ENCODE results near the gene ATP11A. TPM values are rescaled to one million over a fixed set of nuclear protein-coding genes. Genes with fewer than 3 reads are reported as not detected.

Gene ATP11A
- total RNA-seq, 3 donors from 2014 or later: 22.1 to 27.2 (median 26.8) TPM

GRCh38 chr13:112657850-112658445 is 31.9 kb upstream of the ATP11A start:
- intact Hi-C loops (cut with DNase I; ENCODE audit: low total_unique reads): no loop called here
- H3K36me3 ChIP-seq: no peaks in the 10 kb centered on the region

GRCh38 chr13:112658808-112659207 is 31.0 kb upstream of the ATP11A start:
- Histone ChIP-seq H3K4me3 (no peak overlapping the region), H3K27me3 (no peaks in the 10 kb centered on the region), H3K36me3 (no peaks in the 10 kb centered on the region), H3K9me3 (no peaks in the 10 kb centered on the region), H3K4me1 (no peaks in the 10 kb centered on the region), H3K27ac (peak overlapping the region in 1 of 2 donors; percentile 45)
- TF ChIP-seq POLR2A (IDR thresholded peaks at IDR 0.05) (no peak), POLR2AphosphoS5 (IDR thresholded peaks at IDR 0.05) (no peak), CTCF (IDR thresholded peaks at IDR 0.05) (no peak)
- intact Hi-C loops (cut with DNase I; ENCODE audit: low total_unique reads): no loop called here
- DNase-seq (ENCODE audit: low spot score in 2 of 2): peak in 1 of 2 donors; percentile 10

More at GRCh38 chr13:112657850-112658445, 31.9 kb upstream of the ATP11A start:
- Histone ChIP-seq H3K4me3 (no peak overlapping the region), H3K27me3 (no peaks in the 10 kb centered on the region), H3K4me1 (no peaks in the 10 kb centered on the region), H3K9me3 (no peaks in the 10 kb centered on the region), H3K27ac (peak overlapping the region in 1 of 2 donors; percentile 45)
- TF ChIP-seq CTCF (IDR thresholded peaks at IDR 0.05): no peak
- TF ChIP-seq POLR2A (IDR thresholded peaks at IDR 0.05): no peak
- no peak for TF ChIP-seq POLR2AphosphoS5 (IDR thresholded peaks at IDR 0.05)
- DNase-seq (ENCODE audit: low spot score in 2 of 2): peak; percentile 40 to 50

DNA sequence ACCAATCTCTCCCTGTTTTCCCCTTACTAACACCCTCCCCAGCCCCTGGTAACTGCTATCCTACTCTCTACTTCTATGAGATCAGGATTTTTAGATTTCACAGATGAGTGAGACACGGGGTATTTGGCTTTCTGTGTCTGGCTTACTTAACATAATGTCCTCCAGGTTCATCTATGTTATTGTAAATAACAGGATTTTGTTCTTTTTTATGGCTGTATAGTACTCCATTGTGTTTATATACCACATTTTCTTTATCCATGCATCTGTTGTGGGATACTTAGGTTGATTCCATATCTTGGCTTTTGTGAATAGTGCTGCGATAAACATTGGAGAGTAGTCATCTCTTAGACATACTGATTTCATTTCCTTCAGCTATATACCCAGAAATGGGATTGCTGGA is 28.5 kb upstream of the ATP11A start:
- Histone ChIP-seq H3K27me3 (no peaks in the 10 kb centered on the region), H3K4me3 (no peak overlapping the region), H3K9me3 (no peaks in the 10 kb centered on the region), H3K27ac (no peak overlapping the region), H3K4me1 (no peaks in the 10 kb centered on the region), H3K36me3 (no peaks in the 10 kb centered on the region)
- intact Hi-C loops (cut with DNase I; ENCODE audit: low total_unique reads): no loop called here
- DNase-seq (ENCODE audit: low spot score in 2 of 2): no peak
- TF ChIP-seq POLR2AphosphoS5 (IDR thresholded peaks at IDR 0.05): no peak
- no peak for TF ChIP-seq CTCF (IDR thresholded peaks at IDR 0.05)
- TF ChIP-seq POLR2A (IDR thresholded peaks at IDR 0.05): no peak

DNA sequence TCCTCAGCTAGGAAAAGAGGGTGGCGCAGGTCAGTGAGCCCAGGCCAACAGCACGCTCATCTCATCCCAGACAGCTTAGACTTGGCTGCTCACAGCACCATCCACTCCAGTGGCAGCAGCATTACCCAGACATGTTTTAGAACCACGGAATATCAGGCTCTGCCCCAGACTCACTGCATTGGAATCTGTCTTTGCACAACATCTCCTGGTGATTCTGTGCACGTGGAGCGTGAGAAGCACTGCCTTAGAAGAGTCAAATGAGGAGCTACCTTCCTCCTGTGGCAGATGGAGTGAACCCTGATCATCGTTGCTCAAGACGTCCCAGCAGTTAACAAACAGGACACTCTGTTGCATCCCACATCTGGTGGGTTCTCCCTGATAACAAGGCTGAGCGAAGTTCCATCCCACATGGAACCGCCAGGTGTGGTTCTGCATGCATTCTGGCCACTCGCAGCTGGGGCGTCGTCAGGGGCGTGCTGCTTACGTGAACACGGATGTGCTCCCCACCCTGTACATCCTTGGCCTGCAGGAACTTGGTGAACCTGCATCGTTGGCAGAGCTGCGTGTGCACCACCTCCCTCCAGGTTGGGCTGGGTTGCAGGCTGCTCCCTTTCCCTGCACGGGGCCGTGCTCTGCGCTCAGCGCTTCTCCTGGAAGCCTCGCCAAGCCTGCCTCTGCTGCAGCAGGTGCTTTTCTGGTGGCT is 25.2 kb upstream of the ATP11A start:
- Histone ChIP-seq H3K36me3 (no peaks in the 10 kb centered on the region), H3K9me3 (no peaks in the 10 kb centered on the region), H3K4me3 (no peak overlapping the region), H3K27ac (no peak overlapping the region), H3K27me3 (no peaks in the 10 kb centered on the region), H3K4me1 (no peaks in the 10 kb centered on the region)
- DNase-seq (ENCODE audit: low spot score in 2 of 2): peak in 1 of 2 donors; percentile 10
- TF ChIP-seq POLR2AphosphoS5 (IDR thresholded peaks at IDR 0.05) (no peak), POLR2A (IDR thresholded peaks at IDR 0.05) (no peak), CTCF (IDR thresholded peaks at IDR 0.05) (no peak)
- intact Hi-C loops (cut with DNase I; ENCODE audit: low total_unique reads): no loop called here

GRCh38 chr13:112668924-112669323 is 20.9 kb upstream of the ATP11A start:
- H3K27me3 ChIP-seq: no peaks in the 10 kb centered on the region
- H3K4me1 ChIP-seq: no peaks in the 10 kb centered on the region
- H3K36me3 ChIP-seq: no peaks in the 10 kb centered on the region
- intact Hi-C loops (cut with DNase I; ENCODE audit: low total_unique reads): no loop called here
- no peak overlapping the region for H3K27ac ChIP-seq
- H3K9me3 ChIP-seq: no peaks in the 10 kb centered on the region
- TF ChIP-seq CTCF (IDR thresholded peaks at IDR 0.05): no peak
- no peak for TF ChIP-seq POLR2AphosphoS5 (IDR thresholded peaks at IDR 0.05)
- TF ChIP-seq POLR2A (IDR thresholded peaks at IDR 0.05): no peak
- H3K4me3 ChIP-seq: no peak overlapping the region
- DNase-seq (ENCODE audit: low spot score in 2 of 2): peak in 1 of 2 donors; percentile 43
